Calu3 (cell line): Measurements from ENCODE around the gene DCLK2. TPM values are rescaled to one million over a fixed set of nuclear protein-coding genes. Genes with fewer than 3 reads are reported as not detected.

Experiments used
- BruUV-seq: library from RNA; stranded (reverse); fragments of 400-500 nt; replicated peaks from 2 replicates; lab custom pipeline; 2021; lab: Mats Ljungman, UMichigan
- CTCF ChIA-PET: fragments of 300-600 bp; sonication (Branson Sonifier 250); formaldehyde crosslinking; loops from one replicate; lab custom pipeline; 2022; ENCODE audit warnings: antibody characterized with exemption; lab: Charles Lee
- DNase-seq: peaks from one replicate; pipeline ENCODE4 v3.0.0; 2022
- H3K27ac Mint-ChIP-seq: one replicate; pipeline ENCODE4 v1.8.0; 2022; ENCODE audit warnings: mixed read lengths; ENCODE audit not compliant: unreplicated experiment
- H3K27me3 Mint-ChIP-seq: one replicate; pipeline ENCODE4 v1.8.0; 2022; ENCODE audit warnings: mixed read lengths; ENCODE audit not compliant: unreplicated experiment
- H3K36me3 Mint-ChIP-seq: one replicate; pipeline ENCODE4 v1.8.0; 2022; ENCODE audit warnings: mild to moderate bottlenecking, moderate library complexity, mixed read lengths; ENCODE audit not compliant: insufficient read depth, unreplicated experiment
- H3K4me1 Mint-ChIP-seq: one replicate; pipeline ENCODE4 v1.8.0; 2022; ENCODE audit warnings: mild to moderate bottlenecking, low read depth, mixed read lengths; ENCODE audit not compliant: unreplicated experiment
- H3K4me3 Mint-ChIP-seq: one replicate; pipeline ENCODE4 v1.8.0; 2022; ENCODE audit warnings: mild to moderate bottlenecking, low read depth, moderate library complexity, mixed read lengths; ENCODE audit not compliant: unreplicated experiment
- H3K9me3 Mint-ChIP-seq: one replicate; pipeline ENCODE4 v1.8.0; 2022; ENCODE audit warnings: low read depth, mixed read lengths; ENCODE audit not compliant: unreplicated experiment
- intact Hi-C: fragments of 100-400 bp; cut with micrococcal nuclease; formaldehyde crosslinking; loops from one replicate; pipeline ENCODE4 v1.10.0; 2022; ENCODE audit not compliant: unreplicated experiment
- total RNA-seq: library from RNA; stranded (reverse); gene quantifications from 2 replicates; pipeline ENCODE4 v1.2.3, GENCODE V29; 2022
- TF ChIP-seq, protein P1 (sequence below): fragments of 200-600 bp; IDR thresholded peaks from one replicate; pipeline ENCODE4 v1.8.0; 2022; ENCODE audit warnings: antibody characterized with exemption; ENCODE audit not compliant: unreplicated experiment

The DCLK2 gene
- total RNA-seq, 1 experiment from 2014 or later = 0.31 TPM

DNA sequence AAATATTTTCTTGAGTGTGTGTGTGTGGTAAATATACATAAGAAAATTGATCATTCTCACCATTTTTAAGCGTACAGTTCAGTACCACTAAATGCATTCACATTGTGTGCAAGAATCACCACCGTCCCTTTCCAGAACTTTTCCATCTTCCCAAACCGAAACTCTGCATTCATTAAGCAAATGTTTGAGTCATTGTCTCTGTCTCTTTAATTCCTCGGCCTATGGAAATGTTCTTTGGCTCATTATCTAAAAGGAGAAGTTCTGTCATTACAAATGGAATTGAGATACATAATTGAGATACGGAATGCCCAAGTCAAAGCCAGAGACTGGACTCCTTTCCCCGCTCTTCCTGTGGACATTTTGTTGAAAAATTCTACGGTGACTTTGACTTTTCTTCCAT lies 168.9 kb downstream of the DCLK2 start:
- DNase-seq = no peak
- CTCF ChIA-PET = no interaction called here
- Mint-ChIP-seq H3K27ac (no peak overlapping the region), H3K36me3 (no peaks in the 10 kb centered on the region), H3K9me3 (no peaks in the 10 kb centered on the region), H3K4me3 (no peak overlapping the region), H3K27me3 (no peaks in the 10 kb centered on the region), H3K4me1 (no peaks in the 10 kb centered on the region)
- TF ChIP-seq, protein P1, sequence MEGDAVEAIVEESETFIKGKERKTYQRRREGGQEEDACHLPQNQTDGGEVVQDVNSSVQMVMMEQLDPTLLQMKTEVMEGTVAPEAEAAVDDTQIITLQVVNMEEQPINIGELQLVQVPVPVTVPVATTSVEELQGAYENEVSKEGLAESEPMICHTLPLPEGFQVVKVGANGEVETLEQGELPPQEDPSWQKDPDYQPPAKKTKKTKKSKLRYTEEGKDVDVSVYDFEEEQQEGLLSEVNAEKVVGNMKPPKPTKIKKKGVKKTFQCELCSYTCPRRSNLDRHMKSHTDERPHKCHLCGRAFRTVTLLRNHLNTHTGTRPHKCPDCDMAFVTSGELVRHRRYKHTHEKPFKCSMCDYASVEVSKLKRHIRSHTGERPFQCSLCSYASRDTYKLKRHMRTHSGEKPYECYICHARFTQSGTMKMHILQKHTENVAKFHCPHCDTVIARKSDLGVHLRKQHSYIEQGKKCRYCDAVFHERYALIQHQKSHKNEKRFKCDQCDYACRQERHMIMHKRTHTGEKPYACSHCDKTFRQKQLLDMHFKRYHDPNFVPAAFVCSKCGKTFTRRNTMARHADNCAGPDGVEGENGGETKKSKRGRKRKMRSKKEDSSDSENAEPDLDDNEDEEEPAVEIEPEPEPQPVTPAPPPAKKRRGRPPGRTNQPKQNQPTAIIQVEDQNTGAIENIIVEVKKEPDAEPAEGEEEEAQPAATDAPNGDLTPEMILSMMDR = no peak
- no TSS peak for BruUV-seq
- intact Hi-C loops = no loop called here

DNA sequence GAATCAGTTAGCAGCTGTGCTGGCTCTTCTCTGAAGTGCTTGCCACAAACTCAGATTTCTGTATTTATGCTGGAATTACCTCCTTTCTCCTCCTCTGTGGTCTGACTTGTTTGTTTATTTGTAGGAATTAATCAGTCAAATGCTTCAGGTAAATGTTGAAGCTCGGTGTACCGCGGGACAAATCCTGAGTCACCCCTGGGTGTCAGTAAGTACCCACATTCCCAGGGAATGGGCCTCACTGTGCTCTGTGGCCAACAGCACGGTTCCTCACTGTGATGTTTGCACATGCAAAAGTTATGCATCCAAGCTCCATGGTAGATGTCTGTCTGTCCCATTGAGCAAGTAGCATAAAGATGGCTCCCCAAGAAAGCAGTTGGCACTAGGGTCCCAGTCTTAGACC lies 169.9 kb downstream of the DCLK2 start:
- no peak overlapping the region for H3K4me3 Mint-ChIP-seq
- no peak overlapping the region for H3K27ac Mint-ChIP-seq
- BruUV-seq = no TSS peak
- CTCF ChIA-PET = interaction anchor here (1.2 kb wide), 1 partner anchor 41 kb away, joined by 3 read pairs; no protein-coding TSS in a partner anchor
- no peaks in the 10 kb centered on the region for H3K27me3 Mint-ChIP-seq
- TF ChIP-seq, protein P1 = no peak
- no peak for DNase-seq
- H3K4me1 Mint-ChIP-seq = no peaks in the 10 kb centered on the region
- H3K36me3 Mint-ChIP-seq = no peaks in the 10 kb centered on the region
- H3K9me3 Mint-ChIP-seq = no peaks in the 10 kb centered on the region
- intact Hi-C loops = no loop called here

GRCh38 chr4:150250293-150250997 lies 172.2 kb downstream of the DCLK2 start:
- TF ChIP-seq, protein P1 = no peak
- no peak for DNase-seq
- H3K4me3 Mint-ChIP-seq = no peak overlapping the region
- no peaks in the 10 kb centered on the region for H3K27me3 Mint-ChIP-seq
- H3K36me3 Mint-ChIP-seq = no peaks in the 10 kb centered on the region
- no peaks in the 10 kb centered on the region for H3K4me1 Mint-ChIP-seq
- no TSS peak for BruUV-seq
- no peaks in the 10 kb centered on the region for H3K9me3 Mint-ChIP-seq
- H3K27ac Mint-ChIP-seq = no peak overlapping the region
- intact Hi-C loops = no loop called here
- CTCF ChIA-PET = no interaction called here

DNA sequence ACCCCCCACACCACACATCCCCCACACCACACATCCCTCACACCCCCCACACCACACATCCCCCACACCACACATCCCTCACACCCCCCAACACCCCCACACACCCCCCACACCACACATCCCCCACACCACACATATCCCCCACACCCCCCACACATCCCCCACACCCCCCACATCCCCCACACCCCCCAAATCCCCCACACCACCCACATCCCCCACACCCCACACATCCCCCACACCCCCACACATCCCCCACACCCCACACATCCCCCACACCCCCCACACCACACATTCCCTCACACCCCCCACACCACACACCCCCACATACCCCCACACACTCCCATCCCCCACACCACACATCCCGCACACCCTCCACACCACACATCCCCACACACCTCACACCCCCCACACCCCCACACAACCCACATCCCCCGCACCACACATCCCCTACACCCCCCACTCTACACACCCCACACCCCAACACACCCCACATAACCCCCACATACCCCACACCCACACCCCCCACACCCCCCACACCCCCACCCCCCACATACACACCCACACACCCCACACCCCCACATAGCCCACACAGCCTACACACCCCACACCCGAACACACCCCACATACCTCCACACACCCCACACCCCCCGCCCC lies 172.9 kb downstream of the DCLK2 start:
- CTCF ChIA-PET = no interaction called here

More for the DNA sequence above, 172.9 kb downstream of the DCLK2 start:
- Mint-ChIP-seq H3K27me3 (no peaks in the 10 kb centered on the region), H3K4me3 (no peak overlapping the region), H3K36me3 (no peaks in the 10 kb centered on the region), H3K4me1 (no peaks in the 10 kb centered on the region), H3K27ac (no peak overlapping the region), H3K9me3 (no peaks in the 10 kb centered on the region)
- TF ChIP-seq, protein P1 = no peak
- DNase-seq = no peak
- intact Hi-C loops = no loop called here
- BruUV-seq = no TSS peak
